Esophagus squamous epithelium (tissue), 5 donors: ENCODE data around the gene HYOU1. TPM values are rescaled to one million over a fixed set of nuclear protein-coding genes. Genes with fewer than 3 reads are reported as not detected.

ENCODE experiments used
- DNase-seq: peaks from one replicate; lab custom pipeline; 2025; lab: John Stamatoyannopoulos, UW
- H3K27ac ChIP-seq, 4 donors: fragments of 200-600 bp; sonication (generic); one replicate each; pipeline ENCODE4 v1.5.1; 2016 to 2019; ENCODE audit warnings: mild to moderate bottlenecking in 1 of 4
- H3K27me3 ChIP-seq, 4 donors: fragments of 200-600 bp; sonication (generic); 1 replicate in 3 of 4; 2 replicates in 1 of 4; pipeline versions ENCODE4 v1.5.1 to v1.6.0; 2017 to 2021; ENCODE audit warnings: antibody characterized with exemption in 1 of 4
- H3K36me3 ChIP-seq, 3 donors: fragments of 200-600 bp; sonication (generic); one replicate each; pipeline ENCODE4 v1.5.1; 2016 to 2019
- H3K4me1 ChIP-seq, 3 donors: fragments of 200-600 bp; sonication (generic); one replicate each; pipeline ENCODE4 v1.5.1; 2017 to 2019
- H3K4me3 ChIP-seq, 4 donors: fragments of 200-600 bp; sonication (generic); 1 replicate in 3 of 4; 2 replicates in 1 of 4; pipeline ENCODE4 v1.5.1; 2016 to 2019; ENCODE audit warnings: mild to moderate bottlenecking in 2 of 4, moderate library complexity in 1 of 4
- H3K9me3 ChIP-seq, 3 donors: fragments of 200-600 bp; sonication (generic); one replicate each; pipeline ENCODE4 v1.5.1; 2016 to 2019
- CTCF ChIP-seq, 6 experiments: fragments of 450-650 bp in 4 of 6; fragments of 200-600 bp in 2 of 6; sonication (generic) in 2 of 6; IDR thresholded peaks; one replicate each; pipeline ENCODE4 v1.5.1; 2016 to 2019; ENCODE audit warnings: antibody characterized with exemption in 6 of 6, mild to moderate bottlenecking in 4 of 6, moderate library complexity in 4 of 6
- POLR2A ChIP-seq, 4 donors: fragments of 450-650 bp; IDR thresholded peaks; one replicate each; pipeline ENCODE4 v1.6.1; 2017; ENCODE audit warnings: antibody characterized with exemption in 4 of 4, mild to moderate bottlenecking in 4 of 4, moderate library complexity in 3 of 4
- WGBS, 2 donors: methylation state at CpG; one replicate each; pipeline ENCODE4 v1.1.5; 2018; 5-methylcytosine and 5-hydroxymethylcytosine counted together
- intact Hi-C: fragments of 100-400 bp; cut with DNase I; formaldehyde crosslinking; loops from one replicate; pipeline ENCODE4 v1.15.0; 2022
- total RNA-seq, 4 donors: library from RNA; depleted of rRNA; stranded (reverse); fragments of >200 nt; gene quantifications; one replicate each; pipeline ENCODE4 v1.1.0, GENCODE V29; 2016
- donor health status: DM: yes; HTN: yes; CAD: no.

The HYOU1 gene
- total RNA-seq, 4 donors from 2014 or later, result 44.1 to 93.8 (median 65.4) TPM

- intact Hi-C loops, result no loop called here
- Histone ChIP-seq H3K4me3 (peak overlapping the region; percentile 62 to 88 (median 75)), H3K36me3 (peaks cover 6 to 29% (median 16%) of the 10 kb centered on the region in 3 donors), H3K27ac (peak overlapping the region; percentile 88 to 97 (median 96)), H3K9me3 (no peaks in the 10 kb centered on the region), H3K4me1 (peaks cover 10 to 38% (median 21%) of the 10 kb centered on the region in 3 donors), H3K27me3 (no peaks in the 10 kb centered on the region)
- 0 to 2% methylated on average over 7 to 11 of the region's 29 CpGs for WGBS, 2 donors
- DNase-seq, result no peak
- TF ChIP-seq CTCF (IDR thresholded peaks at IDR 0.05) (no peak), POLR2A (IDR thresholded peaks at IDR 0.05) (no peak)
Observed at GRCh38 chr11:119100994-119101758, 44.2 kb upstream of the HYOU1 start.

- Histone ChIP-seq H3K27me3 (no peaks in the 10 kb centered on the region), H3K4me1 (peaks cover 9 to 43% (median 25%) of the 10 kb centered on the region in 3 donors), H3K4me3 (peak overlapping the region; percentile 62 to 88 (median 75)), H3K9me3 (no peaks in the 10 kb centered on the region), H3K27ac (peak overlapping the region in 2 of 4 donors; percentile 2 to 95), H3K36me3 (peaks cover 6 to 29% (median 16%) of the 10 kb centered on the region in 3 donors)
- DNase-seq, result no peak
- intact Hi-C loops, result no loop called here
- WGBS, 2 donors, result 30 to 34% methylated on average over 11 of the region's 11 CpGs
- TF ChIP-seq POLR2A (IDR thresholded peaks at IDR 0.05) (no peak), CTCF (IDR thresholded peaks at IDR 0.05) (peak in 3 of 6 experiments; percentile 10 to 44 (median 14))
Observed at GRCh38 chr11:119100246-119100970, 43.4 kb upstream of the HYOU1 start.

- H3K27ac ChIP-seq, result no peak overlapping the region
- H3K4me3 ChIP-seq, result no peak overlapping the region
- H3K9me3 ChIP-seq, result no peaks in the 10 kb centered on the region
- TF ChIP-seq CTCF (IDR thresholded peaks at IDR 0.05), result no peak
- TF ChIP-seq POLR2A (IDR thresholded peaks at IDR 0.05), result no peak
- 58 to 70% methylated on average over 6 of the region's 6 CpGs for WGBS, 2 donors
- H3K4me1 ChIP-seq, result peaks cover 9 to 43% (median 25%) of the 10 kb centered on the region in 3 donors
- no peak for DNase-seq
- intact Hi-C loops, result loop anchor here (10.0 kb wide), 1 partner anchor 95 kb away; no protein-coding TSS in a partner anchor
- no peaks in the 10 kb centered on the region for H3K27me3 ChIP-seq
- peaks cover 6 to 29% (median 16%) of the 10 kb centered on the region in 3 donors for H3K36me3 ChIP-seq
Observed at GRCh38 chr11:119099711-119100110, 42.7 kb upstream of the HYOU1 start.

- Histone ChIP-seq H3K27ac (peak overlapping the region; percentile 90 to 97 (median 96)), H3K4me1 (peaks cover 15 to 46% (median 24%) of the 10 kb centered on the region in 3 donors), H3K27me3 (no peaks in the 10 kb centered on the region), H3K9me3 (no peaks in the 10 kb centered on the region), H3K36me3 (peaks cover 6 to 45% (median 16%) of the 10 kb centered on the region in 3 donors), H3K4me3 (peak overlapping the region; percentile 73 to 93 (median 86))
- intact Hi-C loops, result loop anchor here (10.0 kb wide), 1 partner anchor 100 kb away; no protein-coding TSS in a partner anchor
- TF ChIP-seq CTCF (IDR thresholded peaks at IDR 0.05) (peak in 2 of 6 experiments; percentile 3 to 24), POLR2A (IDR thresholded peaks at IDR 0.05) (peak in 2 of 4 donors; percentile 98 to 99)
- WGBS, 2 donors, result 0% methylated on average over 10 of the region's 79 CpGs
- DNase-seq, result peak; percentile 97
Observed at GRCh38 chr11:119095066-119095880, 38.3 kb upstream of the HYOU1 start.
